Uterus (tissue), 4 donors: ENCODE results near the gene AP2A1. TPM values are rescaled to one million over a fixed set of nuclear protein-coding genes. Genes with fewer than 3 reads are reported as not detected.
"Not testable (repeated sequence)": the region's sequence is repeated elsewhere in the genome, so short reads cannot be mapped to it uniquely, and the experiment has no call there.

Experiments
- DNase-seq, 2 donors: peaks; one replicate each; pipeline ENCODE4 v3.0.0-alpha.2; 2019 to 2020
- H3K27ac ChIP-seq, 2 donors: fragments of 200-600 bp; sonication (generic); 1 replicate in 1 of 2; 2 replicates in 1 of 2; pipeline ENCODE4 v1.5.1; 2016 to 2018
- H3K27me3 ChIP-seq, 2 donors: fragments of 200-600 bp; sonication (generic); one replicate each; pipeline ENCODE4 v1.5.1; 2018 to 2019; ENCODE audit warnings: control low read depth in 1 of 2
- H3K36me3 ChIP-seq, 2 donors: fragments of 200-600 bp; sonication (generic); one replicate each; pipeline ENCODE4 v1.5.1; 2019; ENCODE audit warnings: control low read depth in 1 of 2
- H3K4me1 ChIP-seq, 2 donors: fragments of 200-600 bp; sonication (generic); one replicate each; pipeline ENCODE4 v1.5.1; 2018 to 2019; ENCODE audit warnings: control low read depth in 1 of 2
- H3K4me3 ChIP-seq, 2 donors: fragments of 200-600 bp; sonication (generic); 1 replicate in 1 of 2; 2 replicates in 1 of 2; pipeline ENCODE4 v1.5.1; 2018 to 2019; ENCODE audit warnings: mild to moderate bottlenecking in 1 of 2
- H3K9me3 ChIP-seq, 2 donors: fragments of 200-600 bp; sonication (generic); one replicate each; pipeline ENCODE4 v1.5.1; 2019; ENCODE audit warnings: control low read depth in 1 of 2
- CTCF ChIP-seq, 4 experiments: fragments of 200-600 bp in 2 of 4; fragments of 450-650 bp in 2 of 4; sonication (generic) in 2 of 4; IDR thresholded peaks; one replicate each; pipeline ENCODE4 v1.5.1; 2016 to 2019; ENCODE audit warnings: antibody characterized with exemption in 4 of 4, mild to moderate bottlenecking in 2 of 4, moderate library complexity in 1 of 4
- POLR2A ChIP-seq, 2 donors: fragments of 450-650 bp; IDR thresholded peaks; one replicate each; pipeline ENCODE4 v1.6.1; 2016; ENCODE audit warnings: antibody characterized with exemption in 2 of 2, mild to moderate bottlenecking in 1 of 2, moderate library complexity in 1 of 2
- intact Hi-C: fragments of 100-400 bp; cut with DNase I; formaldehyde crosslinking; loops from one replicate; pipeline ENCODE4 v1.15.1; 2023; ENCODE audit warnings: low total_unique reads
- total RNA-seq, 4 donors: library from RNA; depleted of rRNA in 3 of 4; stranded (reverse); fragments of >200 nt in 3 of 4; gene quantifications; one replicate each; pipeline versions ENCODE4 v1.1.0 to v1.2.4, GENCODE V29; 2014 to 2023
- donor health status: DM: yes; HTN: yes; CAD: no.

AP2A1 gene
- total RNA-seq, 4 donors from 2014 or later = 47.1 to 114 (median 54.7) TPM

GRCh38 chr19:49817964-49818648 is 51.3 kb downstream of the AP2A1 start, which contains the start of gene MED25:
TSS of gene MED25 (plus strand) at chr19:49818289. CDS start at chr19:49818342, 53 bp downstream.
- no peaks in the 10 kb centered on the region for H3K9me3 ChIP-seq
- no peaks in the 10 kb centered on the region for H3K36me3 ChIP-seq
- peaks cover 0 to 10% of the 10 kb centered on the region in 2 donors for H3K4me1 ChIP-seq
- peak within 1 kb of the TSS; percentile 83 to 98 for H3K4me3 ChIP-seq
- no peaks in the 10 kb centered on the region for H3K27me3 ChIP-seq
- intact Hi-C loops = no loop called here
- peak; percentile 84 to 87 for DNase-seq
- H3K27ac ChIP-seq = peak within 1 kb of the TSS; percentile 98 to 99
- TF ChIP-seq POLR2A (IDR thresholded peaks at IDR 0.05) (peak; percentile 58 to 87), CTCF (IDR thresholded peaks at IDR 0.05) (peak; percentile 15 to 74 (median 60))

GRCh38 chr19:49818649-49819370 is 52.0 kb downstream of the AP2A1 start:
- intact Hi-C loops = no loop called here

GRCh38 chr19:49819452-49820115 is 52.8 kb downstream of the AP2A1 start:
- intact Hi-C loops, H3K27ac ChIP-seq, H3K9me3 ChIP-seq, H3K27me3 ChIP-seq, H3K36me3 ChIP-seq, DNase-seq, H3K4me1 ChIP-seq: not testable (repeated sequence)
- peak overlapping the region in 1 of 2 donors; percentile 83 for H3K4me3 ChIP-seq

More at GRCh38 chr19:49818649-49819370, 52.0 kb downstream of the AP2A1 start:
- Histone ChIP-seq H3K4me3 (peak overlapping the region; percentile 83 to 98), H3K27me3 (no peaks in the 10 kb centered on the region), H3K4me1 (peaks cover 0 to 10% of the 10 kb centered on the region in 2 donors), H3K36me3 (no peaks in the 10 kb centered on the region), H3K9me3 (no peaks in the 10 kb centered on the region), H3K27ac (peak overlapping the region; percentile 98 to 99)
- DNase-seq = no peak
- TF ChIP-seq POLR2A (IDR thresholded peaks at IDR 0.05) = no peak
- TF ChIP-seq CTCF (IDR thresholded peaks at IDR 0.05) = no peak

- H3K27ac ChIP-seq = no peak overlapping the region
Observed at GRCh38 chr19:49820125-49820524, 53.3 kb downstream of the AP2A1 start.

More at GRCh38 chr19:49820125-49820524, 53.3 kb downstream of the AP2A1 start:
- Histone ChIP-seq H3K9me3 (no peaks in the 10 kb centered on the region), H3K4me3 (no peak overlapping the region), H3K27me3 (no peaks in the 10 kb centered on the region), H3K36me3 (no peaks in the 10 kb centered on the region), H3K4me1 (peaks cover 0 to 10% of the 10 kb centered on the region in 2 donors)
- no peak for DNase-seq
- no peak for TF ChIP-seq POLR2A (IDR thresholded peaks at IDR 0.05)
- no peak for TF ChIP-seq CTCF (IDR thresholded peaks at IDR 0.05)
- intact Hi-C loops = no loop called here
